Epithelial cell of esophagus (primary cell): Measurements from ENCODE around the gene COL4A2.

ENCODE experiments used
- DNase-seq: peaks from one replicate; pipeline ENCODE4 v3.0.0; 2010; ENCODE audit warnings: low read depth
- H3K4me3 ChIP-seq: 2 replicates; pipeline ENCODE4 v1.5.1; 2011; ENCODE audit warnings: mild to moderate bottlenecking, low read length, control low read depth
- TF ChIP-seq, protein P1 (sequence below): IDR thresholded peaks from 2 replicates; pipeline ENCODE4 v1.5.1; 2011; ENCODE audit warnings: low read depth, mild to moderate bottlenecking, low read length, control low read depth, inconsistent platforms; ENCODE audit not compliant: insufficient read depth; ENCODE audit errors: missing control alignments

COL4A2 gene

DNA sequence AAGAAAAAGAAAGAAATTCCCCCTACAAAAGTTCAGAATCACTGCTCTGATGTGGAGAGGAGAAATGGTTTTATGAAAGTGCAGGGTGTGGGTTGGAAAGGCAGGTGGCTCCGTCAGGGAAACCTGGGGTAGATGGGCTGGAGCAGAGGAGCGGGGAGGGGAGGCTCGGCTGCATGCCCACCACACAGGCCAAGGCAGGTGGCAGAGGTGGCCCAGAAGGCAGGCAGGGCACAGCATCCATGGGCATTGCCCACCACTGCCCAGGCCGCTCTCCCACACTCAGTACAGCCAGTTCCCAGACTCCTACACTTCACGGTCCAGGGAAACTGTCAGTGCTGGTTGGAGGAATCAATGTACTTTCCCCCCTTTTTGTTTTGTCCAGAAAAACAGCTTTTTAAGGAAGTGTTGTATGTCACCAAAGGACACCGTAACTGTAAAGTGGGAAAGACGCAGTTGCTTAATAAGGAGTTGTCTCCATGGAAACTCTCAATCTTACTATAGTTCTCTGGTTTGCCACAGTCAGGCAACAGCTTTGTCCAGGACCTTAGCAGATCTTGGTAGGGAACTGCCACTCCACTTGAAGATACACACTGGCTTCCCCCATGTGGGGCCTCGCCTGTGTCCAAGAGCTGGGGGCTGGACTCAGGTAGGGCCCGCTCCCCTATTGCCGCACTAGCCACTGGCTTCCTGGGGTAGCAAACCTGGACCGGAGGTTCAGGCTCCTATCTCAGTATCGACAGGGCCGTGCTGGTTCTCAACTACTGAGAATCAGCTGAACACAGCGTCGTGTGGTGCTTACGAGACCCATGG lies 171.5 kb downstream of the COL4A2 start:
- TF ChIP-seq, protein P1, sequence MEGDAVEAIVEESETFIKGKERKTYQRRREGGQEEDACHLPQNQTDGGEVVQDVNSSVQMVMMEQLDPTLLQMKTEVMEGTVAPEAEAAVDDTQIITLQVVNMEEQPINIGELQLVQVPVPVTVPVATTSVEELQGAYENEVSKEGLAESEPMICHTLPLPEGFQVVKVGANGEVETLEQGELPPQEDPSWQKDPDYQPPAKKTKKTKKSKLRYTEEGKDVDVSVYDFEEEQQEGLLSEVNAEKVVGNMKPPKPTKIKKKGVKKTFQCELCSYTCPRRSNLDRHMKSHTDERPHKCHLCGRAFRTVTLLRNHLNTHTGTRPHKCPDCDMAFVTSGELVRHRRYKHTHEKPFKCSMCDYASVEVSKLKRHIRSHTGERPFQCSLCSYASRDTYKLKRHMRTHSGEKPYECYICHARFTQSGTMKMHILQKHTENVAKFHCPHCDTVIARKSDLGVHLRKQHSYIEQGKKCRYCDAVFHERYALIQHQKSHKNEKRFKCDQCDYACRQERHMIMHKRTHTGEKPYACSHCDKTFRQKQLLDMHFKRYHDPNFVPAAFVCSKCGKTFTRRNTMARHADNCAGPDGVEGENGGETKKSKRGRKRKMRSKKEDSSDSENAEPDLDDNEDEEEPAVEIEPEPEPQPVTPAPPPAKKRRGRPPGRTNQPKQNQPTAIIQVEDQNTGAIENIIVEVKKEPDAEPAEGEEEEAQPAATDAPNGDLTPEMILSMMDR, result no peak
- no peak for DNase-seq
- no peak overlapping the region for H3K4me3 ChIP-seq

DNA sequence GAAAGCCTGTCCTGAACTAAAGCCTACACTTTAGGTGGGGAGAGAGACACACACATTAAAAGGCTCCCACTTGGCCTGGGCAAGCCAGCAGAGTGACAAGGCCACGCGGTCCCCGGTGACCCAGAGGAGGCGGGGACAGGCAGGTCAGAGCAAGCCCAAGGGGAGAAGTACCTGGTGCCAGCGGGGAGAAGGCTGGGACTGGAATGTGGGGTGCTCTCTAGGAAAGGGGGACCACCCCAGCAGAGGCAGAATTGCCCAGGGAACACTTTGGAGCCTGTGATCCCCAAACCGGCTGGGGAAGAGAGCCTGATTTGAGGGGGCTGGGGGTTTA lies 172.1 kb downstream of the COL4A2 start:
- DNase-seq, result peak; percentile 17
- TF ChIP-seq, protein P1, result no peak

DNA sequence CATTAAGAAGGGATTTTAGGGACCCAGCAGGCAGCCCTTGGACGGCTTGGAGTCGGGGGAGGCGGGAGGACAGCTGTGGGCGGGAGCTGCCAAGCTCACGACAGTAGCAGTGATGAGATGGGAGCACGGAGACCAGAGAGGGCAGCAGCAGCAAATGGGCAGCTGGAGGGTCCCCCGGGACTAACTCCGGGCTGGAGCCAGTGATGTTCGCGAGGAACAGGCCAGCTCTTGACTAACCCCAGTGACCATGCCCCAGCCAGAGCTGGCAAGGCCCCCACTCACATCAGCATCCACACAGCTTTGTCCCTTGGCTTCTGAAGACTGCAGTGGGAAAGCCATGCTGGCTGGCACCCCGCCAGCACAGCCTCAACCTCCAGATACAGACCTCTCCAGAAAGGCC lies 172.6 kb downstream of the COL4A2 start:
- no peak for DNase-seq
- no peak overlapping the region for H3K4me3 ChIP-seq
- TF ChIP-seq, protein P1, result no peak

More for the DNA sequence above, 172.1 kb downstream of the COL4A2 start:
- H3K4me3 ChIP-seq, result no peak overlapping the region

DNA sequence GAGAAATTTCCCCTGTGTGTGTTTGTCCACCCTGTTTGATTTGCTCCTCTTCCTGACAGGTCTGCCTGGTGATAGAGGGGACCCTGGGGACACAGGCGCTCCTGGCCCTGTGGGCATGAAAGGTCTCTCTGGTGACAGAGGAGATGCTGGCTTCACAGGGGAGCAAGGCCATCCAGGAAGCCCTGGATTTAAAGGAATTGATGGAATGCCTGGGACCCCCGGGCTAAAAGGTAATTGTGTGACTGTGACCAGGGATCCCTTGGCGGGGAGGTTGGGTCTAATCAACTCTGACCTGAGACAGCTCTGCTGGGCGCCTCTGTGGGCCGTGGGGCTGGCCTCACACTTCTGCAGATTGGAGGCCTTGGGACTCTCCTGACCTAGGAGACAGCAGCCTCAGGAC lies 173.1 kb downstream of the COL4A2 start:
- no peak for DNase-seq
- H3K4me3 ChIP-seq, result no peak overlapping the region
- TF ChIP-seq, protein P1, result no peak

DNA sequence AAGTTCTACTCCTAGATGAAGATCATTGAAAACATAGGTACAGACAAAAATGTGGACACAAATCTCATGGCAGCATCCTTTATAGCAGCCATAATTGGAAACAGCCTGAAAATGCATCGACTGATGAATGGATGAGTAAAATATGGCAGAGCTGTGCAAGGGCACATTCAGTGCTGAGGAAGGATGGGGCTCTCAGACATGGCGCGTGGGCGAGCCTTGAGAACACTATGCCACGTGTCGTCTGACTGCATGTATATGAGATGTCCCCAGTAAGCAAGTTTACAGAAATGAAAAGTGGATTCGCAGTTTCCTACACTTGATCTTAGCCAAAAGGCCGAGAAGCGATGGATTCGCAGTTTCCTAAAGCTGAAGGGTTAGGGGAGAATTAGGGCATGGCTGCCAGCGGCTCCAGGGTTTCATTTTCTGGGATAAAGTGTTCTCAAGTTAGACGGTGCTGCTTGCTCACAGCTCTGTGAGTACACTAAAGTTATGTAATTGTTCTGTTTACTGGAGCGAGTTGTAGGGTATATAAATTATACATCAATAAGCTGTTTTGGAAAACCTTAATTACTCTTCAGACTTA lies 176.4 kb downstream of the COL4A2 start:
- no peak overlapping the region for H3K4me3 ChIP-seq
- no peak for DNase-seq
- TF ChIP-seq, protein P1, result no peak

DNA sequence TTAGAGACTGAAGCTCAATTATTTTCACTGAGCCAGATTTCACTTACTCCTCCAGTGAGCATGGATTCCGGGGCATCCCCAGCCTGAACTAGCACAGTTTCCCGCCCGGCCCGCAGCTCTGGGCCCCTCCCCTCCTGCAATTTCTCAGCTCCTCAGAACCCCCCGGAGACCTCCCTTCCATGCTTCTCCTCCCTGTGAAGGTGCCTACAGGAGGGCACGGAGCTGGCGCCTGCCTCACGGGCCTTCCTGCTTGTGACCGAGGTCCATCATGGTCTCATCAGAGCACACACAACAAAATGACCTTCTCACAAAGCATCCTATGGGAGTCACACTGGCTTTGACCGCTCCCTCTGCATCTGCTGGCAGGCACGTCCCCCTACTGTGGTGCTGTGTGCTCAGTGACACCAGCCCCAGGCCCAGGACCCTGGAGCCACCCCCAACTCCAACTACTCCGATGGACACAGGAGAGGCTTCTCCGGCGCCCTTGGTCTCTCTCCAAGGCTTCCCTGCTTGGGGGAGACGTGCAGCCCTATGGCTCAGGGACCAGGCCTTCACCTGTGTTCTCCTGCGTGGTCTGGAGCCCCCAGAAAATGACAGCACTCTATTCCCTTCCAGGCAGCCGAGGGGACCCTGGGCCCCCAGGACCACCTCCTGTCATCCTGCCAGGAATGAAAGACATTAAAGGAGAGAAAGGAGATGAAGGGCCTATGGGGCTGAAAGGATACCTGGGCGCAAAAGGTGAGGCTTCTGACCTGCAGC lies 177.4 kb downstream of the COL4A2 start:
- no peak for DNase-seq
- TF ChIP-seq, protein P1, result no peak
- no peak overlapping the region for H3K4me3 ChIP-seq
